Esophagus (tissue), 2 donors: ENCODE measurements around the gene TIGAR. TPM values are rescaled to one million over a fixed set of nuclear protein-coding genes. Genes with fewer than 3 reads are reported as not detected.

Source experiments
- H3K27ac ChIP-seq, 2 donors: one replicate each; pipeline ENCODE4 v1.5.1; 2013; ENCODE audit warnings: low read depth in 2 of 2, mild to moderate bottlenecking in 2 of 2, inconsistent platforms in 1 of 2, low read length in 1 of 2, moderate library complexity in 1 of 2
- H3K27me3 ChIP-seq, 2 donors: one replicate each; pipeline ENCODE4 v1.6.1; 2013; ENCODE audit warnings: low read length in 2 of 2, control low read depth in 1 of 2, mild to moderate bottlenecking in 1 of 2; ENCODE audit not compliant: insufficient read depth in 2 of 2, control insufficient read depth in 1 of 2
- H3K36me3 ChIP-seq, 2 donors: one replicate each; pipeline ENCODE4 v1.6.1; 2013; ENCODE audit warnings: low read length in 1 of 2; ENCODE audit not compliant: control insufficient read depth in 2 of 2, insufficient read depth in 2 of 2
- H3K4me1 ChIP-seq, 2 donors: one replicate each; pipeline ENCODE4 v1.6.1; 2013; ENCODE audit warnings: low read length in 1 of 2; ENCODE audit not compliant: control insufficient read depth in 2 of 2, insufficient read depth in 2 of 2
- H3K4me3 ChIP-seq, 2 donors: one replicate each; pipeline ENCODE4 v1.5.1; 2013; ENCODE audit warnings: low read length in 2 of 2, mild to moderate bottlenecking in 2 of 2, low read depth in 1 of 2, moderate library complexity in 1 of 2
- H3K9me3 ChIP-seq, 2 donors: one replicate each; pipeline ENCODE4 v1.6.1; 2013; ENCODE audit warnings: mild to moderate bottlenecking in 2 of 2, low read depth in 1 of 2, low read length in 1 of 2, moderate library complexity in 1 of 2; ENCODE audit not compliant: control insufficient read depth in 2 of 2, insufficient read depth in 1 of 2
- WGBS, 2 donors: extraction: QIAGEN DNeasy Blood & Tissue Kit; methylation state at CpG; one replicate each; pipeline ENCODE4 v1.1.7; 2013; 5-methylcytosine and 5-hydroxymethylcytosine counted together
- polyA plus RNA-seq, 2 donors: library from polyadenylated mRNA; stranded (reverse); fragments of 200-250 nt; gene quantifications; one replicate each; pipeline ENCODE4 v1.2.3, GENCODE V29; 2013
- donor health status: healthy with polysubstance abuse.
- donor health status: Bipolar disorder and iron deficiency.

Gene TIGAR
- polyA plus RNA-seq, 2 donors: 2.4 to 5.3 TPM

GRCh38 chr12:4300883-4301282 lies 20.1 kb upstream of the TIGAR start:
- no peaks in the 10 kb centered on the region for H3K4me1 ChIP-seq
- H3K27ac ChIP-seq: no peak overlapping the region
- peaks cover 4 to 15% of the 10 kb centered on the region in 2 donors for H3K36me3 ChIP-seq
- no peak overlapping the region for H3K4me3 ChIP-seq
- no peaks in the 10 kb centered on the region for H3K27me3 ChIP-seq
- no peaks in the 10 kb centered on the region for H3K9me3 ChIP-seq
- whole genome bisulfite sequencing, 2 donors: 82 to 90% methylated on average over 5 of the region's 5 CpGs

DNA sequence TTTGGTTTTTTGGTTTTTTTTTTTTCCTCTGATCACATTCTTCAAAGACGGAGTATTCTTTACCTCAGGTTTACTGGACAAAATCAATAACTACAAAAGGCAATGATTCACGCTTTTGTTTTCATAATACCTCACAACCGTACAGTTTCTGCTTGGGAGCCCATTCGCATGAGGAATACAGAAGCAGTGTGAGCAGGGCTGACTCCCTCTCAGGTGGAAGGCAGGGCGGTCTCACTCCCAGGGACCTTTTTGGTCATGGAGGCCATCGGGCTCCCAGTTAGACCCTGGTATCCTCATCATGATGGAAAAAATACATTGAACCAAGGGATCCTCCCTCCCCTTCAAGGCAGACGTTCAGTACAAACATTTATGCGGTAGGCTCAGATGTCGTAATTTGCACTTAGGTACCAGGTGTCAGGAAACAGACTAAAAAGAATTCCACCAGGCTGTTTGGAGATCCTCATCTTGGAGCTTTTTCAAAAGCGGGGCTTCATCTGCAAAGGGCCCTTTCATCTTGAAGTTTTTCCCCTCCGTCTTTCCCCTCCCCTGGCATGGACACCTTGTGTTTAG lies 19.0 kb upstream of the TIGAR start:
- Histone ChIP-seq H3K27ac (no peak overlapping the region), H3K27me3 (no peaks in the 10 kb centered on the region), H3K9me3 (no peaks in the 10 kb centered on the region), H3K4me3 (no peak overlapping the region), H3K4me1 (no peaks in the 10 kb centered on the region), H3K36me3 (peaks cover under 1 to 11% of the 10 kb centered on the region in 2 donors)
- WGBS, 2 donors: 87 to 90% methylated on average over 11 of the region's 11 CpGs

GRCh38 chr12:4302881-4303280 lies 18.1 kb upstream of the TIGAR start:
- H3K27ac ChIP-seq: no peak overlapping the region

DNA sequence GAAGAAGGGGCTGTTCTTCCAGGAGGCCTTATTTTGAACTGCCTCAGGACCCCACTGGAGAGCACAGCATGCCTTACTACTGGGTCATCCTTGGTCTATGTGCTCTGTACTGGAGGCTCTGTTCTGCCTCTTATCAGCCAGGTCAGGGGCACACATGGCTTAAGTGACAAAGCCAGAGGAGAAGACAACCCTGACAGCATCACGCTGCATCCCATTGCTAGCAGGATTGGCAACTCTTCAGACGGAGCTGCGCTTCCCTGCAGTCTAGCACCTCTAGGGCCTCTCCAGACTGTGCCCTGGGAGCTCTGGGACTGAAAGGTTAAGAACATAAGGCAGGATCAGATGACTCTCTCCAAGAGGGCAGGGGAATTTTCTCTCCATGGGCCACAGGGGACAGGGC lies 17.3 kb upstream of the TIGAR start:
- no peaks in the 10 kb centered on the region for H3K27me3 ChIP-seq
- H3K9me3 ChIP-seq: no peaks in the 10 kb centered on the region
- H3K4me1 ChIP-seq: no peaks in the 10 kb centered on the region
- H3K36me3 ChIP-seq: peaks cover 0 to 8% of the 10 kb centered on the region in 2 donors
- WGBS, 2 donors: 76 to 82% methylated on average over 3 of the region's 3 CpGs
- H3K4me3 ChIP-seq: no peak overlapping the region
- peak overlapping the region in 1 of 2 donors; percentile 42 for H3K27ac ChIP-seq

More at GRCh38 chr12:4302881-4303280, 18.1 kb upstream of the TIGAR start:
- Histone ChIP-seq H3K4me3 (no peak overlapping the region), H3K36me3 (peaks cover 0 to 8% of the 10 kb centered on the region in 2 donors), H3K27me3 (no peaks in the 10 kb centered on the region), H3K4me1 (no peaks in the 10 kb centered on the region), H3K9me3 (no peaks in the 10 kb centered on the region)
- 67 to 79% methylated on average over 8 of the region's 8 CpGs for WGBS, 2 donors

DNA sequence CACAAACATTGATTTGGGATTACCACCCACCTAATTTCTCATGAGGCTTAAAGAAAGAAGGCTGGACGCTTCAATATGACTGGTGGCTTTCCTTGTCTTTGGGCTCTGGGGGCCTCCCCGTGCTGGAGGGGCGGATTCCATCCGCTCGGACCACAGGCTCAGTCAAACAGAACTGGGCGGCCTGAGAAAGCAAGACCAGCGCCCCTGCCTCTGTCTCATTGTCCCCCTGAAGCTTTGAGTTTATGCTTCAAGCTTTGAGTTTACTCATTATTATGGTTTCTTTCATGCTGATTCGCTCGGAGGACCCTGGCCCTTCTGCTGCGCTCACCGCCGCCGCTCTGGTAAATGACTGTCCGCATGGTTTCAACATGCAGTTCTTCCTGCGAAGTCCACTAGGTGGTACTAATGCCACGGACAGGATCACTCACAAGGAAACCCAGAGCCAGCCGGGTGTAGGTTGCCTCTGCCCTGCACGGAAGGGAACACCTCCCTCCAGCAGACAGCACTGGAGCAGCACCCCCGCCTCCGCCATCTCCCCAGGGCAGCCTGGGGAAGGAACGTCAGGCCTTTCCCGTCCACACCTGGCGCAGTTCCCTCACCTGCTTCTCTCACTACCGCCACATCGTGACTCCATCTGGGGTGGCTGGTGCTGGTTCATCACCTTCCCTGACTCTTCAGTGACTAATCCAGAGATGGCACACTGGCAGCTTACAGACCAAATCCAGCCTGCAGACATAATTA lies 13.2 kb upstream of the TIGAR start:
- Histone ChIP-seq H3K9me3 (no peaks in the 10 kb centered on the region), H3K36me3 (peaks cover 0 to 8% of the 10 kb centered on the region in 2 donors), H3K27ac (peak overlapping the region; percentile 2 to 17), H3K4me3 (no peak overlapping the region), H3K27me3 (no peaks in the 10 kb centered on the region), H3K4me1 (no peaks in the 10 kb centered on the region)
- 30% methylated on average over 23 to 25 of the region's 25 CpGs for WGBS, 2 donors

DNA sequence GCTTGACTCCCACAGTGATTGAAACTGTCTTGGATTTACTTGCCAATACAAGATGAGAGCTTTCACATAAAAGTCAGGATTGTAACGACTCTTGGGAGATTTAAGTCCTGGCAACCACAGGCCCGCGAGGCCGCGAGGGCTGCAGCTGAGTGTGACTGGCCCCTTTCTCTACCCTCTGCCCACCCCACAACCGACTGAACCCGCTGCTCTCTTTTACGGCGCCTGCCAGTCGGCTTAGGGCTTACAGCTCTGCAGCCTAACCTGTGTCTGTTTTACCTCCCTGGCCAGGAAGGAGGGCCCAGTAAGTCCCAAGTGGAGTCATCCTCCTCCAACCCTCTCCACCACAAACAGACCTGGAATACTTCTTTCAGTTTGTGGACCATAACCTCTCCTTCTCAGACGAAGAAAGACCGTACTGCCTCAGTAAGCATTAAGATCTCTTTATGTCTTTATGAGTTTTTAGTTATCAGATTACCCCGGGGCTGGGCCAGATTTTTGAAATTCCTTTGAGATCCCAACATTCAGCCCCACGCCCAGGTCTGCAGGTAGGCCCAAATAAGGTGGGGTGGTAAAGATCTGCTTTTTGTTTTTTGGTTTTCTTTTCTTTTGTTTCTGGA lies 12.6 kb upstream of the TIGAR start:
- Histone ChIP-seq H3K27ac (no peak overlapping the region), H3K27me3 (no peaks in the 10 kb centered on the region), H3K4me1 (no peaks in the 10 kb centered on the region), H3K36me3 (peaks cover 0 to 8% of the 10 kb centered on the region in 2 donors), H3K4me3 (no peak overlapping the region), H3K9me3 (no peaks in the 10 kb centered on the region)
- 50 to 70% methylated on average over 14 of the region's 14 CpGs for whole genome bisulfite sequencing, 2 donors

DNA sequence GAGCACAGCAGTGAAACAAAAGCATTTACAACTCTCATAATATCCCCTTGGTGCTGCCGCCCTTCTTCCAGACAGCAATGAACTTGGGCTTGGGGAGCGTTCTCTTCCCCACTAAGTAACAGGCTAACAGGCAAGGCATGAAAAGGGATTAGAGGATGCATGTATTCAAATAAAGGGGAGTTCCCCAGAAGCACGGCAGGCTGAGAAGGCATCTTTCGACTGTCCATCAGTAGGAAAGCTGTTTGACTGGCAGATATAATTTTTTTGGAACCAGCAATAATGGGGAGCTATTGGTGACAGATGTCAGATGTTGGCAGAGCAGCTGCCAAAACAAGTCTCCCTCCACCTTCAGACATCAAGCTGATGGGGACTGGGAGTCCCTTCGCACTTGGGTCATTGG lies 9.2 kb upstream of the TIGAR start:
- 89 to 93% methylated on average over 5 of the region's 5 CpGs for WGBS, 2 donors
- H3K36me3 ChIP-seq: no peaks in the 10 kb centered on the region
- H3K27ac ChIP-seq: no peak overlapping the region

GRCh38 chr12:4312251-4312650 lies 8.8 kb upstream of the TIGAR start:
- Histone ChIP-seq H3K27me3 (no peaks in the 10 kb centered on the region), H3K36me3 (no peaks in the 10 kb centered on the region), H3K9me3 (no peaks in the 10 kb centered on the region), H3K4me1 (no peaks in the 10 kb centered on the region), H3K27ac (no peak overlapping the region), H3K4me3 (no peak overlapping the region)
- WGBS, 2 donors: 91 to 95% methylated on average over 2 of the region's 2 CpGs

More for the DNA sequence above, 9.2 kb upstream of the TIGAR start:
- Histone ChIP-seq H3K4me3 (no peak overlapping the region), H3K9me3 (no peaks in the 10 kb centered on the region), H3K27me3 (no peaks in the 10 kb centered on the region), H3K4me1 (no peaks in the 10 kb centered on the region)

DNA sequence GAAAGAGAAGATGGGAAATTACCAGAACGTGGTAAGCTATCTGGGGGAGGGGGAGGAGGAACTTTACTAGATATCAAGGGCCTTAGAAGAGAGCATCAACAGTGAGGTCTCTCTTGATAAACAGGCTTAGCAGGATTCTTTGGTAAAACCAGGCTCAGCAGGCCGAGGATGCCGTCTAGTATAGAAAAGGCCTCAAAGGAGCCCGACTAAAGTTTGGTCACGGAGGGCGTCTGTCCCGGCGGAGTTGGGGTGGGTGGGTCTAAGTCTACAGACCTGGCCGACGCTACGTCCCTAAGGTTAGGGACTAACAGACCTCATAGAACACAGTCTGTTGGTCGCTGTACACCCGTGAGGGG lies 538 bp upstream of the TIGAR start:
- H3K27ac ChIP-seq: peak overlapping the region; percentile 81 to 94
- H3K36me3 ChIP-seq: no peaks in the 10 kb centered on the region
- H3K4me1 ChIP-seq: peaks cover 0 to 3% of the 10 kb centered on the region in 2 donors
- WGBS, 2 donors: 0 to 1% methylated on average over 13 of the region's 13 CpGs
- peak overlapping the region; percentile 82 to 93 for H3K4me3 ChIP-seq
- H3K9me3 ChIP-seq: no peaks in the 10 kb centered on the region
- no peaks in the 10 kb centered on the region for H3K27me3 ChIP-seq
